H9 (cell line): ENCODE data around the gene SNX30. TPM values are rescaled to one million over a fixed set of nuclear protein-coding genes. Genes with fewer than 3 reads are reported as not detected.

ENCODE experiments used
- DNase-seq: peaks from one replicate; pipeline ENCODE4 v3.0.0-alpha.2; 2017
- H2AFZ ChIP-seq: one replicate; pipeline ENCODE4 v1.6.1; 2013; ENCODE audit warnings: mild to moderate bottlenecking, low read length, control low read depth, moderate library complexity
- H2AK5ac ChIP-seq: 2 replicates; pipeline ENCODE4 v1.6.1; 2013; ENCODE audit warnings: low read length, control low read depth, mixed read lengths; ENCODE audit not compliant: insufficient read length
- H2BK120ac ChIP-seq: one replicate; pipeline ENCODE4 v1.6.1; 2013; ENCODE audit warnings: low read depth, mild to moderate bottlenecking, low read length, control low read depth, inconsistent platforms; ENCODE audit not compliant: poor library complexity, severe bottlenecking
- H2BK12ac ChIP-seq: 2 replicates; pipeline ENCODE4 v1.6.1; 2013; ENCODE audit warnings: low read length, control low read depth, mixed read lengths, low read depth; ENCODE audit not compliant: insufficient read length
- H2BK15ac ChIP-seq: 2 replicates; pipeline ENCODE4 v1.6.1; 2013; ENCODE audit warnings: low read depth, low read length, control low read depth
- H2BK20ac ChIP-seq: one replicate; pipeline ENCODE4 v1.6.1; 2013; ENCODE audit warnings: low read depth, mild to moderate bottlenecking, low read length, control low read depth, inconsistent platforms; ENCODE audit not compliant: poor library complexity, severe bottlenecking
- H2BK5ac ChIP-seq: 2 replicates; pipeline ENCODE4 v1.6.1; 2013; ENCODE audit warnings: low read length, control low read depth, mixed read lengths; ENCODE audit not compliant: insufficient read length
- H3K14ac ChIP-seq: 2 replicates; pipeline ENCODE4 v1.6.1; 2013; ENCODE audit warnings: low read length, control low read depth; ENCODE audit not compliant: insufficient read depth
- H3K18ac ChIP-seq: 2 replicates; pipeline ENCODE4 v1.6.1; 2013; ENCODE audit warnings: low read depth, mild to moderate bottlenecking, mixed read lengths, low read length, control low read depth; ENCODE audit not compliant: insufficient read length
- H3K23ac ChIP-seq: 2 replicates; pipeline ENCODE4 v1.6.1; 2013; ENCODE audit warnings: low read length, control low read depth, mixed read lengths, low read depth; ENCODE audit not compliant: insufficient read length
- H3K23me2 ChIP-seq: 2 replicates; pipeline ENCODE4 v1.6.1; 2013; ENCODE audit warnings: low read depth, mild to moderate bottlenecking, mixed read lengths, low read length, control low read depth; ENCODE audit not compliant: insufficient read length, poor library complexity, severe bottlenecking
- H3K27ac ChIP-seq: 2 replicates; pipeline ENCODE4 v1.5.1; 2013; ENCODE audit warnings: low read length, control low read depth, mixed read lengths, low read depth; ENCODE audit not compliant: insufficient read length
- H3K27me3 ChIP-seq: 2 replicates; pipeline ENCODE4 v1.6.1; 2013; ENCODE audit warnings: low read length, control low read depth, inconsistent platforms; ENCODE audit not compliant: insufficient read depth
- H3K4ac ChIP-seq: 2 replicates; pipeline ENCODE4 v1.6.1; 2013; ENCODE audit warnings: low read depth, mild to moderate bottlenecking, control low read depth, inconsistent platforms, low read length, moderate library complexity
- H3K4me1 ChIP-seq: 2 replicates; pipeline ENCODE4 v1.6.1; 2013; ENCODE audit warnings: low read length, control low read depth, inconsistent platforms; ENCODE audit not compliant: insufficient read depth
- H3K4me2 ChIP-seq: 2 replicates; pipeline ENCODE4 v1.6.1; 2013; ENCODE audit warnings: low read length, control low read depth, mixed read lengths; ENCODE audit not compliant: insufficient read length, insufficient read depth
- H3K56ac ChIP-seq: 2 replicates; pipeline ENCODE4 v1.6.1; 2013; ENCODE audit warnings: low read depth, mild to moderate bottlenecking, mixed read lengths, low read length, control low read depth; ENCODE audit not compliant: insufficient read length
- H3K79me1 ChIP-seq: 2 replicates; pipeline ENCODE4 v1.6.1; 2013; ENCODE audit warnings: low read depth, mild to moderate bottlenecking, moderate library complexity, low read length, control low read depth, inconsistent platforms; ENCODE audit not compliant: insufficient read depth, poor library complexity, severe bottlenecking
- H3K79me2 ChIP-seq: 2 replicates; pipeline ENCODE4 v1.6.1; 2013; ENCODE audit warnings: low read length, control low read depth, inconsistent platforms; ENCODE audit not compliant: insufficient read depth
- H3K9ac ChIP-seq: 2 replicates; pipeline ENCODE4 v1.6.1; 2013; ENCODE audit warnings: low read length, control low read depth, mixed read lengths; ENCODE audit not compliant: insufficient read length; ENCODE audit errors: extremely low read depth
- H3K9me3 ChIP-seq: one replicate; pipeline ENCODE4 v1.6.1; 2013; ENCODE audit warnings: low read depth, low read length, inconsistent platforms; ENCODE audit not compliant: control insufficient read depth
- H3T11ph ChIP-seq: one replicate; pipeline ENCODE4 v1.6.1; 2013; ENCODE audit warnings: mild to moderate bottlenecking, low read length, control low read depth, inconsistent platforms
- H4K20me1 ChIP-seq: one replicate; pipeline ENCODE4 v1.6.1; 2013; ENCODE audit not compliant: control insufficient read depth, insufficient read length, insufficient read depth
- H4K5ac ChIP-seq: 2 replicates; pipeline ENCODE4 v1.6.1; 2013; ENCODE audit warnings: low read depth, mild to moderate bottlenecking, mixed read lengths, low read length, control low read depth; ENCODE audit not compliant: insufficient read length
- H4K8ac ChIP-seq: replicated peaks from 2 replicates; pipeline ENCODE4 v1.6.1; 2013; ENCODE audit warnings: low read length, control low read depth, mixed read lengths, low read depth; ENCODE audit not compliant: insufficient read length
- H4K91ac ChIP-seq: 2 replicates; pipeline ENCODE4 v1.6.1; 2013; ENCODE audit warnings: low read depth, mild to moderate bottlenecking, moderate library complexity, mixed read lengths, low read length, control low read depth; ENCODE audit not compliant: insufficient read length
- H3K27ac Mint-ChIP-seq, 3 experiments: 2 replicates in 2 of 3; 3 replicates in 1 of 3; pipeline ENCODE4 v1.8.0; 2020 to 2021; ENCODE audit warnings: mixed read lengths in 3 of 3, mild to moderate bottlenecking in 1 of 3, moderate library complexity in 1 of 3
- H3K27me3 Mint-ChIP-seq: 2 replicates; pipeline ENCODE4 v1.8.0; 2021; ENCODE audit warnings: low read depth, mild to moderate bottlenecking, moderate library complexity, mixed read lengths
- H3K36me3 Mint-ChIP-seq, 3 experiments: 2 replicates in 2 of 3; 3 replicates in 1 of 3; pipeline ENCODE4 v1.8.0; 2020 to 2021; ENCODE audit warnings: low read depth in 3 of 3, mixed read lengths in 3 of 3; ENCODE audit not compliant: insufficient read depth in 1 of 3
- H3K4me1 Mint-ChIP-seq, 2 experiments: 2 replicates each; pipeline ENCODE4 v1.8.0; 2020; ENCODE audit warnings: mixed read lengths in 2 of 2
- H3K4me3 Mint-ChIP-seq, 2 experiments: 2 replicates in 1 of 2; 3 replicates in 1 of 2; pipeline ENCODE4 v1.8.0; 2020 to 2021; ENCODE audit warnings: mild to moderate bottlenecking in 2 of 2, mixed read lengths in 2 of 2, moderate library complexity in 1 of 2
- H3K9me3 Mint-ChIP-seq, 2 experiments: 2 replicates in 1 of 2; 3 replicates in 1 of 2; pipeline ENCODE4 v1.8.0; 2020; ENCODE audit warnings: mild to moderate bottlenecking in 2 of 2, mixed read lengths in 2 of 2, moderate library complexity in 1 of 2
- WGBS: extraction: QIAGEN DNeasy Blood & Tissue Kit; methylation state at CpG from one replicate; pipeline ENCODE4 v1.1.7; 2013; ENCODE audit warnings: missing lambda C conversion rate, low lambda C conversion rate, mixed read lengths; ENCODE audit not compliant: insufficient read length; ENCODE audit errors: extremely low coverage; 5-methylcytosine and 5-hydroxymethylcytosine counted together
- total RNA-seq: library from RNA; stranded (reverse); gene quantifications from 2 replicates; pipeline ENCODE4 v1.2.1, GENCODE V29; 2021
- TF ChIP-seq, protein P1 (sequence below): fragments of 200-600 bp; sonication (generic); conservative IDR thresholded peaks from 3 replicates; pipeline ENCODE4 v1.8.0; 2021; ENCODE audit warnings: antibody characterized with exemption, mild to moderate bottlenecking

SNX30 gene
- total RNA-seq, 1 experiment from 2014 or later: 10.3 TPM

DNA sequence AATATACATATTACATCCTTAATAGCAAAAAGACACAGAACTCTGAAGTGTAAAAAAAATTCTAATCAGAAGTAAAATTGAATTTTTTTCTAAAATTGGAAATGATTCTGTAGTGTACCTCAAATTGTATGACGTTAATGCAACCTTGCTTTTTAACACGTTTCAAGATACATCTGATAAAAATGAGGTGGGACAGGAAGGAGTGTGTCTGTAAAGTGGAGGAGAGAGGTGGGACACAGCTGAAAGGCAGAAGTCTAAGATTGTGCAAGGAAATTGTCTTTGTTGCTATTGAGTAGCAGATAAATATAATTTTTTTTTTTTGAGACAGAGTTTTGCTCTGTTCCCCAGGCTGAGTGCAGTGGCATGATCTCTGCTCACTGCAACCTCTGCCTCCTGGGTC is 15.7 kb upstream of the SNX30 start:
- no peak overlapping the region for H3K23ac ChIP-seq
- H3K4me3 Mint-ChIP-seq: no peak overlapping the region
- no peak overlapping the region for H2BK20ac ChIP-seq
- no peaks in the 10 kb centered on the region for H3K4me1 ChIP-seq
- no peak overlapping the region for H3K18ac ChIP-seq
- no peak overlapping the region for H4K8ac ChIP-seq
- H3K79me1 ChIP-seq: no peaks in the 10 kb centered on the region
- H3K27me3 Mint-ChIP-seq: no peaks in the 10 kb centered on the region; the same call in 1 of the 2 replicates
- H3T11ph ChIP-seq: no peak overlapping the region
- H3K4me1 Mint-ChIP-seq: no peaks in the 10 kb centered on the region
- no peak overlapping the region for H3K14ac ChIP-seq
- no peaks in the 10 kb centered on the region for H3K23me2 ChIP-seq
- H3K79me2 ChIP-seq: no peaks in the 10 kb centered on the region; the same call in 1 of the 2 replicates
- H3K4me2 ChIP-seq: no peak overlapping the region
- H3K56ac ChIP-seq: no peak overlapping the region
- no peak overlapping the region for H3K27ac Mint-ChIP-seq
- H3K36me3 Mint-ChIP-seq: no peaks in the 10 kb centered on the region
- DNase-seq: no peak
- no CpG with 5 or more reads among the region's 2 CpGs for WGBS
- no peaks in the 10 kb centered on the region for H3K27me3 ChIP-seq
- H2BK12ac ChIP-seq: no peak overlapping the region
- no peaks in the 10 kb centered on the region; a peak in 1 of 5 replicates for H3K9me3 Mint-ChIP-seq
- H3K9me3 ChIP-seq: no peaks in the 10 kb centered on the region
- no peak overlapping the region for H4K91ac ChIP-seq
- H2AK5ac ChIP-seq: no peak overlapping the region
- no peak overlapping the region for H3K27ac ChIP-seq
- H4K20me1 ChIP-seq: no peaks in the 10 kb centered on the region
- H2AFZ ChIP-seq: no peak overlapping the region
- H3K9ac ChIP-seq: no peak overlapping the region
- no peak overlapping the region for H2BK120ac ChIP-seq
- TF ChIP-seq, protein P1, sequence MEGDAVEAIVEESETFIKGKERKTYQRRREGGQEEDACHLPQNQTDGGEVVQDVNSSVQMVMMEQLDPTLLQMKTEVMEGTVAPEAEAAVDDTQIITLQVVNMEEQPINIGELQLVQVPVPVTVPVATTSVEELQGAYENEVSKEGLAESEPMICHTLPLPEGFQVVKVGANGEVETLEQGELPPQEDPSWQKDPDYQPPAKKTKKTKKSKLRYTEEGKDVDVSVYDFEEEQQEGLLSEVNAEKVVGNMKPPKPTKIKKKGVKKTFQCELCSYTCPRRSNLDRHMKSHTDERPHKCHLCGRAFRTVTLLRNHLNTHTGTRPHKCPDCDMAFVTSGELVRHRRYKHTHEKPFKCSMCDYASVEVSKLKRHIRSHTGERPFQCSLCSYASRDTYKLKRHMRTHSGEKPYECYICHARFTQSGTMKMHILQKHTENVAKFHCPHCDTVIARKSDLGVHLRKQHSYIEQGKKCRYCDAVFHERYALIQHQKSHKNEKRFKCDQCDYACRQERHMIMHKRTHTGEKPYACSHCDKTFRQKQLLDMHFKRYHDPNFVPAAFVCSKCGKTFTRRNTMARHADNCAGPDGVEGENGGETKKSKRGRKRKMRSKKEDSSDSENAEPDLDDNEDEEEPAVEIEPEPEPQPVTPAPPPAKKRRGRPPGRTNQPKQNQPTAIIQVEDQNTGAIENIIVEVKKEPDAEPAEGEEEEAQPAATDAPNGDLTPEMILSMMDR: no peak
- no peak overlapping the region for H3K4ac ChIP-seq
- H2BK5ac ChIP-seq: no peak overlapping the region
- no peak overlapping the region for H4K5ac ChIP-seq
- no peak overlapping the region for H2BK15ac ChIP-seq
